ENCODE results near the gene DNAJB8.

DNAJB8 gene

GRCh38 chr3:128493570-128494366 lies 27.1 kb upstream of the DNAJB8 start:
- DNase-seq = no peak

- DNase-seq = peak; percentile 60
These were observed 26.2 kb upstream of the DNAJB8 start, which contains the start of gene GATA2 for GRCh38 chr3:128492671-128493569. GATA2 (minus strand) TSS chr3:128493201; CDS start chr3:128487031, 6,170 bp downstream.

DNA sequence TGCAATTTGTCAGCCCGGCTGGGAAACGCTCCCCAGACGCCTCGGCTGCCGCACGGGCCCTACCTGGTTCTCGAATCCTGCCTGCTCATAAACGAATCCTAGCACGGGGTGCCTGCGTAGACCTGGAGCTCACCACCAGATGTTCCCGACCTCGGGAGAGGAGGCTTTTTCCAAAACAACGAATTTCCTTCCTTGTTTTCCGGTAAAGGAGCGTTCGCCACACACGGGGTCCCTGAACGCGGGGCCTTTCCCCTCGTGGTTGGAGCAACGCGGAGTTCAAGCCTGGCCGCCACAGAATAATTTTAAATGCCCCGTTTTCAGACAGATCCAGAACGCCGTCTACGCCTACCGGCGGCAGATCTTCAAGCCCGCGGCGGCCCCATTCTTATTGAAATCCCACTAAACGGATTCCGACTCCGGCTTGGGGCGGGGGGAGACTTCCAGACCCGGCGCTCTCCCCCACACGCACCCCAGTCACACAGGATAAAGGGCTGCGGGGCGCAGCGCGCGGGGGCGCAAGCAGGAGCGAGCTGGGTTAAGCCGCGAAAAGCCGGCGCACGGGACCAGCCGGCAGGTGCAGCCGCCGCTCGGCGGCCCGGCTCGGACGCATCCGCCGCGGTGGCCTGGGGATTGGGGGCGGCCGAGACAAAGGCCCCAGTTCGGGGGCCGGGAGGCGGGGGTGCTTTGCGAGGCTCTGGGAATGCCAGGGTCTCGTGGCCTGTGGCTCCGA lies 25.4 kb upstream of the DNAJB8 start:
- DNase-seq = peak; percentile 90

DNA sequence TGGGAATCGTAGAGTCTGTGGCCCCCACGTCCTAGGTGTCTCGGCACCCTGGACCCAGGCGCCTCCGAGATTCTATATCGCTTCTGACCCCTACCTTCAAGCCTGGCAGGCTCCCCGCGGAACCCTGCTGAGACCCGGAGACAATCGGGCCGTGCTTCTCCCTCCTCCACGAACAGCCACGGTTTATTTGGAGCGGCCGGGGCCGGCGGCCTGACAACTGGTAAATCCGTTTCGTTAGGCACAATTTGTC lies 24.9 kb upstream of the DNAJB8 start:
- DNase-seq = no peak

DNA sequence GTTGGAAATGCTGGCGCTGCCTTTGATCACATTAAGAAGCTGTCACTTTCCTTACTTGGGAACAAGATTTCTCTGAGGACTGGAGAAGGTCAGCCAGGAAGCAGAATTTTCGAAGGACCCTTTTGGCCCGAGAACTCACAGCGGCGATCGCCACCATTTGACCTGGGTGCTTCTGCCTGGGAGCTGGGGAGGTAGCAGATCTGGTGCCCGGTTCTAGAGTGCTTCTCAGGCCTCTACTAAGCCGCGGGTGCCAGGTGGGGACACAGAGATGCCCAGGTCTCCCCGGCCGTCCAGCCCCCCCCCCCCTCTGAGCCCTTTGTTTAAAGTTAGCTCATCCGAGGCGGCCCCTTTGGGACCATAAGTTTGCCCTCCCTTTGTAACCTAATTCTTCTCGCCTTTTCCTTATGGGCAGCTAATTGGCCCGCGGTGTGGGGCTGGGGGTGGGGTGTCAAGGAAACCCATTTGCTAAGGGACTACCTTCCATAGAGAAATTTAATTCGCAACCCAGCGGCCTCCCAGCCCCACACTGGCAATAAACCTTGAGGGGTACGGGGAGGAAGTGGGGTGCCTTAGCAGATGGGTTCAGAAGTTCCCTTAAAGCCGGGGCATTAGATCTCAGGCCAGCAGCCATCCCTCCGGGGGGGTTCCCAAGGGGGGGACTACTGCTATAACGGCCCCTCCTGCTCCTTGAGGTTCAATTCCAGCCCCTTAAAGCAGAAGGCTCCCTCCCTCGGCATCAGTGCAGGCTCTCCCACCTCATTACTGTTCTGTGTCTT lies 24.4 kb upstream of the DNAJB8 start:
- DNase-seq = peak; percentile 58

- no peak for DNase-seq
These were observed 23.9 kb upstream of the DNAJB8 start for GRCh38 chr3:128490650-128490914.

GRCh38 chr3:128489927-128490649 lies 23.4 kb upstream of the DNAJB8 start:
- DNase-seq = peak; percentile 86

- no peak for DNase-seq
These were observed 22.9 kb upstream of the DNAJB8 start for GRCh38 chr3:128489674-128489926.

GRCh38 chr3:128488991-128489673 lies 22.4 kb upstream of the DNAJB8 start:
- peak; percentile 69 for DNase-seq

GRCh38 chr3:128488636-128488990 lies 21.9 kb upstream of the DNAJB8 start:
- no peak for DNase-seq

GRCh38 chr3:128487813-128488635 lies 21.3 kb upstream of the DNAJB8 start:
- peak; percentile 89 for DNase-seq

DNA sequence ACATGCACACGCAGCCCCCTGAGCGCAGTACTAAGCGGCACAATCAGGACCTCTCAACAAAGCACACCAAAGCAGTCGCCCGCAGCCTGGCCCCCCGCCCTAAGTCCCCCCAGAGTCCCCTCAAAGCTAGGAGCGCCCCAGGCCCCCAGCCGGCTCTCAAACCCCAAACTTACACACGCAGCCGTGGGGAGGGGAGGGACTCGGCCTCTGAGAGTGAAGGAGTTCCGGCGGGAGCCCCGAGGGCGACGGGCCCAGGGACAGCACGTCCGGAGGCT lies 20.8 kb upstream of the DNAJB8 start:
- DNase-seq = no peak

GRCh38 chr3:128486681-128487537 lies 20.2 kb upstream of the DNAJB8 start:
- DNase-seq = peak; percentile 79

- no peak for DNase-seq
These were observed 19.5 kb upstream of the DNAJB8 start for GRCh38 chr3:128486205-128486628.

- no peak for DNase-seq
These were observed 18.9 kb upstream of the DNAJB8 start for GRCh38 chr3:128485282-128486204.

DNA sequence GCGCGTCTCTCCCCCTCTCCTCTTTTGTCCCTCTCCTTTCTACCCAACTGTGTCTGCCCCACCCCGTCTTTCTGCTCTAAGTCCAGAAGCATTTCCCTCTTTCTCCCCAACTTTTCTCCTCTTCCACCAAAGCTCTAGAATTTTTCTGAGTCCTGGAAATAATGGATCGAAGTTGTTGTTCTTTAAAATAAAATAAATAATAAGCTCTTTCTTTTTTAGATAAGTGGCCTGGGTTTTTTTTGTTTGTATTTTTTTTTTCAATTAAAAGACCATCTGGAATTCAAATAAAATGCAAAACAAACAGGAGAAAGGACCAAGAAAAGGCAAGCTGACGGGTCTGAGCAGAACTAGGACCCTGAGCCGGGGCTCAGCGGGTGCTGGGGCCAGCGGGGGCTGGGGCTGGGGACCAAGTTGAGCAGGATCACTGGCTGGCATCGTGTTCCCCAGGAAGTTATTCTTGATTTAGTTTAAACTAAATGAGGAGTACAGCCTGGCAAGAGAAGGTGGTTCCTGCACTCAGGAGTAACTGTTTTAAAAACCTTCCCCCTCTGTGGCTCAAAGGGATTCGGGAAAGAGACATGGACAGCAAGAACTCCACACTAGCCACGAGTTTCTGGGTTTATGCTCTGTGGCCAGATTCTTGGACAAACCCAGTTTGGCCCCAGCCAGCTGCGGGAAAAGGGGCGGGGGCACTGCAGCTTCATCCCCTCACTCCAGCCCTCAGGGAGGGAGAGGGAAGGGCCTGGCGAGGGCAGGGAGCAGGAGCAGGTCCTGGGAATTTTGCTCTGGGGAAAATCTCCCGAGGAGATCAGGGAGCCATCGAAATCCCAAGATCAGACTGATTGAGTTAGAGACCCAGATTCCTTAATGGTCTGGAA lies 18.0 kb upstream of the DNAJB8 start:
- peak; percentile 57 for DNase-seq

- peak; percentile 87 for DNase-seq
These were observed 17.1 kb upstream of the DNAJB8 start for GRCh38 chr3:128483657-128484403.

Data from retina (tissue), 1 donor.